IPS-20b (cell line): ENCODE measurements around the gene SMYD3.

Source experiments
- H3K27ac ChIP-seq: one replicate; pipeline ENCODE4 v1.5.1; 2013; ENCODE audit warnings: low read length
- H3K27me3 ChIP-seq: 2 replicates; pipeline ENCODE4 v1.6.1; 2013; ENCODE audit warnings: mild to moderate bottlenecking, low read length, inconsistent platforms; ENCODE audit not compliant: insufficient read depth
- H3K36me3 ChIP-seq: 2 replicates; pipeline ENCODE4 v1.6.1; 2013; ENCODE audit warnings: low read depth, mild to moderate bottlenecking, inconsistent platforms, low read length, moderate library complexity; ENCODE audit not compliant: insufficient read depth
- H3K4me1 ChIP-seq: 2 replicates; pipeline ENCODE4 v1.6.1; 2013; ENCODE audit warnings: mild to moderate bottlenecking, control low read depth, inconsistent platforms, low read length, moderate library complexity; ENCODE audit not compliant: insufficient read depth
- H3K4me3 ChIP-seq: 2 replicates; pipeline ENCODE4 v1.5.1; 2013; ENCODE audit warnings: mild to moderate bottlenecking, low read length, inconsistent platforms
- H3K9ac ChIP-seq: 2 replicates; pipeline ENCODE4 v1.6.1; 2013; ENCODE audit warnings: low read depth, mild to moderate bottlenecking, inconsistent platforms, low read length, moderate library complexity
- H3K9me3 ChIP-seq: 2 replicates; pipeline ENCODE4 v1.6.1; 2013; ENCODE audit warnings: mild to moderate bottlenecking, low read depth, low read length, inconsistent platforms; ENCODE audit not compliant: insufficient read depth

SMYD3 gene

GRCh38 chr1:245772325-245772724, 734.8 kb downstream of the SMYD3 start:
- Histone ChIP-seq H3K9me3 (no peaks in the 10 kb centered on the region), H3K27ac (no peak overlapping the region), H3K36me3 (no peaks in the 10 kb centered on the region), H3K27me3 (no peaks in the 10 kb centered on the region), H3K9ac (no peak overlapping the region), H3K4me3 (no peak overlapping the region), H3K4me1 (no peaks in the 10 kb centered on the region)

GRCh38 chr1:245771511-245772281, 735.4 kb downstream of the SMYD3 start:
- H3K27me3 ChIP-seq = no peaks in the 10 kb centered on the region
- H3K4me3 ChIP-seq = no peak overlapping the region

GRCh38 chr1:245770156-245770555, 736.9 kb downstream of the SMYD3 start:
- no peak overlapping the region for H3K27ac ChIP-seq

More at GRCh38 chr1:245771511-245772281, 735.4 kb downstream of the SMYD3 start:
- no peak overlapping the region for H3K9ac ChIP-seq
- no peaks in the 10 kb centered on the region for H3K4me1 ChIP-seq
- H3K27ac ChIP-seq = no peak overlapping the region
- no peaks in the 10 kb centered on the region for H3K9me3 ChIP-seq
- no peaks in the 10 kb centered on the region for H3K36me3 ChIP-seq

GRCh38 chr1:245768596-245768995, 738.5 kb downstream of the SMYD3 start:
- Histone ChIP-seq H3K4me1 (peaks cover 9% of the 10 kb centered on the region; the same call in 1 of the 2 replicates), H3K27ac (no peak overlapping the region), H3K9me3 (no peaks in the 10 kb centered on the region), H3K27me3 (no peaks in the 10 kb centered on the region), H3K36me3 (no peaks in the 10 kb centered on the region), H3K9ac (no peak overlapping the region), H3K4me3 (no peak overlapping the region)

More at GRCh38 chr1:245770156-245770555, 736.9 kb downstream of the SMYD3 start:
- H3K27me3 ChIP-seq = no peaks in the 10 kb centered on the region
- H3K36me3 ChIP-seq = no peaks in the 10 kb centered on the region
- H3K4me1 ChIP-seq = no peaks in the 10 kb centered on the region
- H3K9me3 ChIP-seq = no peaks in the 10 kb centered on the region
- H3K4me3 ChIP-seq = no peak overlapping the region
- H3K9ac ChIP-seq = no peak overlapping the region

GRCh38 chr1:245765230-245766000, 741.7 kb downstream of the SMYD3 start:
- H3K9ac ChIP-seq = no peak overlapping the region
- peaks cover 9% of the 10 kb centered on the region; the same call in 1 of the 2 replicates for H3K4me1 ChIP-seq
- no peak overlapping the region for H3K4me3 ChIP-seq
- no peaks in the 10 kb centered on the region for H3K36me3 ChIP-seq
- H3K27ac ChIP-seq = no peak overlapping the region
- no peaks in the 10 kb centered on the region for H3K9me3 ChIP-seq
- H3K27me3 ChIP-seq = no peaks in the 10 kb centered on the region

GRCh38 chr1:245763873-245764331, 743.2 kb downstream of the SMYD3 start:
- Histone ChIP-seq H3K4me3 (no peak overlapping the region), H3K36me3 (no peaks in the 10 kb centered on the region), H3K4me1 (peaks cover 9% of the 10 kb centered on the region; the same call in 1 of the 2 replicates), H3K27ac (no peak overlapping the region), H3K9ac (no peak overlapping the region), H3K27me3 (no peaks in the 10 kb centered on the region), H3K9me3 (no peaks in the 10 kb centered on the region)

GRCh38 chr1:245762396-245762910, 744.6 kb downstream of the SMYD3 start:
- Histone ChIP-seq H3K36me3 (no peaks in the 10 kb centered on the region), H3K4me3 (no peak overlapping the region), H3K9me3 (no peaks in the 10 kb centered on the region), H3K4me1 (peaks cover 9% of the 10 kb centered on the region; the same call in 1 of the 2 replicates), H3K27ac (no peak overlapping the region), H3K27me3 (no peaks in the 10 kb centered on the region), H3K9ac (no peak overlapping the region)

GRCh38 chr1:245760301-245760700, 746.8 kb downstream of the SMYD3 start:
- Histone ChIP-seq H3K36me3 (no peaks in the 10 kb centered on the region), H3K27ac (no peak overlapping the region), H3K4me1 (peaks cover 9% of the 10 kb centered on the region; the same call in 1 of the 2 replicates), H3K4me3 (no peak overlapping the region), H3K9me3 (no peaks in the 10 kb centered on the region), H3K9ac (no peak overlapping the region), H3K27me3 (no peaks in the 10 kb centered on the region)

GRCh38 chr1:245754463-245754961, 752.6 kb downstream of the SMYD3 start:
- no peaks in the 10 kb centered on the region for H3K36me3 ChIP-seq

GRCh38 chr1:245753807-245754206, 753.3 kb downstream of the SMYD3 start:
- Histone ChIP-seq H3K27me3 (no peaks in the 10 kb centered on the region), H3K4me3 (no peak overlapping the region), H3K36me3 (no peaks in the 10 kb centered on the region), H3K27ac (no peak overlapping the region), H3K9me3 (no peaks in the 10 kb centered on the region), H3K9ac (no peak overlapping the region), H3K4me1 (peaks cover 10% of the 10 kb centered on the region; the same call in 1 of the 2 replicates)

More at GRCh38 chr1:245754463-245754961, 752.6 kb downstream of the SMYD3 start:
- Histone ChIP-seq H3K27ac (no peak overlapping the region), H3K9ac (no peak overlapping the region), H3K27me3 (no peaks in the 10 kb centered on the region), H3K4me3 (no peak overlapping the region), H3K9me3 (no peaks in the 10 kb centered on the region), H3K4me1 (peaks cover 10% of the 10 kb centered on the region; the same call in 1 of the 2 replicates)

- H3K4me3 ChIP-seq = no peak overlapping the region
- H3K4me1 ChIP-seq = peaks cover 10% of the 10 kb centered on the region; the same call in 1 of the 2 replicates
- H3K36me3 ChIP-seq = no peaks in the 10 kb centered on the region
- no peaks in the 10 kb centered on the region for H3K9me3 ChIP-seq
- H3K9ac ChIP-seq = no peak overlapping the region
- no peak overlapping the region for H3K27ac ChIP-seq
- no peaks in the 10 kb centered on the region for H3K27me3 ChIP-seq
These were observed 754.5 kb downstream of the SMYD3 start for GRCh38 chr1:245752561-245752960.
